OCI-LY1 (cell line): ENCODE data around the gene LGR5.

ENCODE experiments used
- CTCF ChIP-seq: fragments of 200-600 bp; sonication (generic), shearing (Covaris generic); IDR thresholded peaks from 2 replicates; pipeline ENCODE4 v1.5.1; 2017; ENCODE audit warnings: mild to moderate bottlenecking, antibody characterized with exemption, low read length, moderate library complexity, mixed read lengths
- EZH2 ChIP-seq: fragments of 200-600 bp; sonication (generic), shearing (Covaris generic); IDR thresholded peaks from 2 replicates; pipeline ENCODE4 v1.8.0; 2017; ENCODE audit warnings: borderline replicate concordance, mixed run types, mild to moderate bottlenecking, antibody characterized with exemption, low read length, moderate library complexity, mixed read lengths

- TF ChIP-seq CTCF (no peak), EZH2 (no peak)
Measured at GRCh38 chr12:71556875-71557274, 117.3 kb downstream of the LGR5 start.
